Liver (tissue), 3 donors: ENCODE data around the gene SHB.

Experiments
- ATF3 ChIP-seq: IDR thresholded peaks from 2 replicates; pipeline ENCODE4 v1.6.1; 2016; ENCODE audit warnings: antibody characterized with exemption
- CTCF ChIP-seq: fragments of 150-350 bp; IDR thresholded peaks from 2 replicates; pipeline ENCODE4 v1.5.1; 2017; ENCODE audit warnings: improper control_type of control experiment, low read depth, low read length; ENCODE audit not compliant: missing input control
- EGR1 ChIP-seq, 2 donors: IDR thresholded peaks; 2 replicates each; pipeline ENCODE4 v1.6.1; 2016 to 2018; ENCODE audit warnings: antibody characterized with exemption in 2 of 2, low read depth in 2 of 2
- FOXA1 ChIP-seq: IDR thresholded peaks from 2 replicates; pipeline ENCODE4 v1.6.1; 2016; ENCODE audit warnings: antibody characterized with exemption
- GABPA ChIP-seq, 2 donors: IDR thresholded peaks in 1 of 2; conservative IDR thresholded peaks in 1 of 2; 2 replicates each; pipeline ENCODE4 v1.6.1; 2016; ENCODE audit warnings: antibody characterized with exemption in 2 of 2, mild to moderate bottlenecking in 1 of 2, moderate library complexity in 1 of 2
- JUND ChIP-seq, 2 donors: IDR thresholded peaks; 2 replicates each; pipeline ENCODE4 v1.6.1; 2016; ENCODE audit warnings: antibody characterized with exemption in 2 of 2
- MAX ChIP-seq: IDR thresholded peaks from 2 replicates; pipeline ENCODE4 v1.6.1; 2016; ENCODE audit warnings: antibody characterized with exemption
- RAD21 ChIP-seq, 2 donors: IDR thresholded peaks; 2 replicates each; pipeline ENCODE4 v1.6.1; 2016; ENCODE audit warnings: antibody characterized with exemption in 2 of 2, mild to moderate bottlenecking in 2 of 2
- TAF1 ChIP-seq: conservative IDR thresholded peaks from 2 replicates; pipeline ENCODE4 v1.6.1; 2016; ENCODE audit warnings: antibody characterized with exemption, mild to moderate bottlenecking
- YY1 ChIP-seq: IDR thresholded peaks from 2 replicates; pipeline ENCODE4 v1.6.1; 2016; ENCODE audit warnings: antibody characterized with exemption, mild to moderate bottlenecking
- TF ChIP-seq, protein P1 (sequence below): IDR thresholded peaks from 2 replicates; pipeline ENCODE4 v1.6.1; 2016; ENCODE audit warnings: antibody characterized with exemption, mild to moderate bottlenecking
- TF ChIP-seq, protein P2 (sequence below): IDR thresholded peaks from 2 replicates; pipeline ENCODE4 v1.6.1; 2016; ENCODE audit warnings: antibody characterized with exemption
- donor health status: healthy.
- donor health status: healthy.

DNA sequence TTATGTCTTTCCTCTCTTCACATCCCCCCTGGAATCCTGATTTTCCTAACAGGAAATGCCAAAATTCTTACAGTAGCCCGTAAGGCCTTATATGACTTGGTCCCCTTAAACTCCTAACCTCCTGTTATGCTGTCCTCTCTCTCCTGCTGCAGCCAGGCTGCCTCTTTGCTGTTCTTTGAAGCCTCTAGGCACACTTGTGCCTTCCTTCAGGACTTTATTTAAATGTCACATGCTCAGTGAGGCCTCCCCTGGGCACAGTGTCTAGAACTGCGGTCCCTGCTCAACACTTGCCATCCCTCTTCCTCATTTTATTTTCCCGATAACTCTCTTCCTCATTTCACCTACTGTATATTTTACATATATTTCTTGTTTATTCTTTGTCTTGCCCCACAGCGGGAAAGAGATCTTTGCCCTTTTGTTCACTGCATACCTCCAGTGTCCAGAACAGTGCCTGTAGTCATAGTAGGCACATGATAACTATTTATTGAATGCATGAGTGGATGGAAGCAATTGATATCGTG is 5.5 kb upstream of the SHB start:
- TF ChIP-seq CTCF (no peak), EGR1 (IDR thresholded peaks at IDR 0.05; ENCODE audit: low read depth in 2 of 2) (no peak), ATF3 (no peak), FOXA1 (no peak), GABPA (IDR thresholded peaks at IDR 0.05 in 1 of 2, conservative IDR thresholded peaks at IDR 0.05 in 1 of 2) (no peak), TAF1 (no peak), JUND (IDR thresholded peaks at IDR 0.05) (no peak), MAX (no peak), YY1 (no peak), RAD21 (IDR thresholded peaks at IDR 0.05) (no peak)
- TF ChIP-seq, protein P1, sequence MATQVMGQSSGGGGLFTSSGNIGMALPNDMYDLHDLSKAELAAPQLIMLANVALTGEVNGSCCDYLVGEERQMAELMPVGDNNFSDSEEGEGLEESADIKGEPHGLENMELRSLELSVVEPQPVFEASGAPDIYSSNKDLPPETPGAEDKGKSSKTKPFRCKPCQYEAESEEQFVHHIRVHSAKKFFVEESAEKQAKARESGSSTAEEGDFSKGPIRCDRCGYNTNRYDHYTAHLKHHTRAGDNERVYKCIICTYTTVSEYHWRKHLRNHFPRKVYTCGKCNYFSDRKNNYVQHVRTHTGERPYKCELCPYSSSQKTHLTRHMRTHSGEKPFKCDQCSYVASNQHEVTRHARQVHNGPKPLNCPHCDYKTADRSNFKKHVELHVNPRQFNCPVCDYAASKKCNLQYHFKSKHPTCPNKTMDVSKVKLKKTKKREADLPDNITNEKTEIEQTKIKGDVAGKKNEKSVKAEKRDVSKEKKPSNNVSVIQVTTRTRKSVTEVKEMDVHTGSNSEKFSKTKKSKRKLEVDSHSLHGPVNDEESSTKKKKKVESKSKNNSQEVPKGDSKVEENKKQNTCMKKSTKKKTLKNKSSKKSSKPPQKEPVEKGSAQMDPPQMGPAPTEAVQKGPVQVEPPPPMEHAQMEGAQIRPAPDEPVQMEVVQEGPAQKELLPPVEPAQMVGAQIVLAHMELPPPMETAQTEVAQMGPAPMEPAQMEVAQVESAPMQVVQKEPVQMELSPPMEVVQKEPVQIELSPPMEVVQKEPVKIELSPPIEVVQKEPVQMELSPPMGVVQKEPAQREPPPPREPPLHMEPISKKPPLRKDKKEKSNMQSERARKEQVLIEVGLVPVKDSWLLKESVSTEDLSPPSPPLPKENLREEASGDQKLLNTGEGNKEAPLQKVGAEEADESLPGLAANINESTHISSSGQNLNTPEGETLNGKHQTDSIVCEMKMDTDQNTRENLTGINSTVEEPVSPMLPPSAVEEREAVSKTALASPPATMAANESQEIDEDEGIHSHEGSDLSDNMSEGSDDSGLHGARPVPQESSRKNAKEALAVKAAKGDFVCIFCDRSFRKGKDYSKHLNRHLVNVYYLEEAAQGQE: no peak
- TF ChIP-seq, protein P2, sequence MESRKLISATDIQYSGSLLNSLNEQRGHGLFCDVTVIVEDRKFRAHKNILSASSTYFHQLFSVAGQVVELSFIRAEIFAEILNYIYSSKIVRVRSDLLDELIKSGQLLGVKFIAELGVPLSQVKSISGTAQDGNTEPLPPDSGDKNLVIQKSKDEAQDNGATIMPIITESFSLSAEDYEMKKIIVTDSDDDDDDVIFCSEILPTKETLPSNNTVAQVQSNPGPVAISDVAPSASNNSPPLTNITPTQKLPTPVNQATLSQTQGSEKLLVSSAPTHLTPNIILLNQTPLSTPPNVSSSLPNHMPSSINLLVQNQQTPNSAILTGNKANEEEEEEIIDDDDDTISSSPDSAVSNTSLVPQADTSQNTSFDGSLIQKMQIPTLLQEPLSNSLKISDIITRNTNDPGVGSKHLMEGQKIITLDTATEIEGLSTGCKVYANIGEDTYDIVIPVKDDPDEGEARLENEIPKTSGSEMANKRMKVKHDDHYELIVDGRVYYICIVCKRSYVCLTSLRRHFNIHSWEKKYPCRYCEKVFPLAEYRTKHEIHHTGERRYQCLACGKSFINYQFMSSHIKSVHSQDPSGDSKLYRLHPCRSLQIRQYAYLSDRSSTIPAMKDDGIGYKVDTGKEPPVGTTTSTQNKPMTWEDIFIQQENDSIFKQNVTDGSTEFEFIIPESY: no peak
